AG09309 (cell line): Measurements from ENCODE around the gene SSPN.

Experiments
- DNase-seq: peaks from one replicate; pipeline ENCODE4 v3.0.0-alpha.2; 2010; ENCODE audit warnings: low read depth
- H3K4me3 ChIP-seq: 2 replicates; pipeline ENCODE4 v1.5.1; 2011; ENCODE audit warnings: mild to moderate bottlenecking, low read depth, low read length, moderate library complexity; ENCODE audit not compliant: control insufficient read depth
- TF ChIP-seq, protein P1 (sequence below): IDR thresholded peaks from 2 replicates; pipeline ENCODE4 v1.5.1; 2011; ENCODE audit warnings: mild to moderate bottlenecking, low read depth, low read length, inconsistent platforms; ENCODE audit not compliant: insufficient read depth, control insufficient read depth; ENCODE audit errors: missing control alignments

The SSPN gene

DNA sequence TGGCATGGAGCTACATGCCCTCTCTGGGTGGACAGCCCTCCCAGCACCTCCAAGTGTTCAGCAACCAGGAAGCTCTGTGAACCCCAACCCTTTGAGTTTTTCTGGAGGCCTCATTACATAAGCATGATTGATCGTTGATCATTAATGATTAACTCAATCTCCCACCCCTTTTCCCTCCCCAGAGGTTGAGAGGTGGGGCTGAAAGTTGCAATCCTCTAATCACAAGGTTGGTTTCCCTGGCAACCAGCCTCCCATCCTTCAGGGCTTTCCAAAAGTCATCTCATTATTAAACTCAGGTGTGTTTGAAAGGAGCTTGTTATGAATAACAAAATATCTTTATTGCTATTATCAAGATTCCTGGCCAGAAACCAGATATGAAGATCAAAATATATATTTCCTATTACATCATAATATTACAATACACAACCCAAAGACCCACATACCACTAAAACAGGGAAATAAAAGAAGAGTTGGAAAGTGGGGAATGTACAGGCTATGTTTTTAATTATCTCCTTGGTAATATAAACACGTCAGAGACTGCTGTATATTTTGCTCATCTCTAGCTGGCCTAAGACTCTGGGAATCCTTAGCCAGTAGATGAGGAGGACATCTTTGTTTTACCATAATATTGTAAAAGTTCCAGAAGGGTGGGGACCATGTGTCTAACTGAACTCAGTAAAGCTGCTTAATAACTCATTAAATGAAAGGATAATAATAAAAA lies 73.6 kb downstream of the SSPN start:
- DNase-seq: no peak

DNA sequence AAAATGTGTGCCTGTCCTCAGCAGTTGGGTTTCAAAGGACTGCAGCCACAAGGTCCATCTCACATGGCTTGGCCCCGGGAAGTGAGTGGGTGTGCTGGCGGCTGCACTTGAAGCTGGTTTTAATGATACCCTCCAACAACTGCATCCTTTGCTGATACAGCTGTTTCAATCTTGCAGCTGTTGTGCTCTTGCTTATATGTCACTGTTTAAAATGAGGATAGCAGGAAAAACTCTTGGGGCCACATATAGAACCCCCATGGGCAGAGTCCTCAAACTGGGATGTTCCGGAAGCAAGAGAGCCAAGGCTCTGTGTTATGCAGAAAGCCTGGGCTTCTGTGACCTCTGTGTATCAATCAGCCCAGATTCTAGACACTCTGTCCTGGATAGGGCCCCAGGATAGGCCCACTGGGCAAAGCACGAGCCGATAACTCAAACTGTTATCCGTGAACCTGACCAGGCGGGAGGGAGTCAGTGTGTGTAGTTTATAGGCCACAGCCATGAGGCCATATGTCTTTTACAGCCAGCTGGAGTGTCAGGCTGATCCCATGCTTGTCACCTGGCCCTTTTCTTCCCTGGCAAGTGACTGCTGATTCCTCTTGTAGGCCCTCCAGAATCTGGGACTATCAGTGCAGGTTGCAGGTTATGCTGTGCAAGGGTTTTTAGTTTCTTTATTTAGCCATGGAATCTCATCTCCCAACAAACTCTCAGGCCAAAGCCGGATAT lies 74.3 kb downstream of the SSPN start:
- TF ChIP-seq, protein P1, sequence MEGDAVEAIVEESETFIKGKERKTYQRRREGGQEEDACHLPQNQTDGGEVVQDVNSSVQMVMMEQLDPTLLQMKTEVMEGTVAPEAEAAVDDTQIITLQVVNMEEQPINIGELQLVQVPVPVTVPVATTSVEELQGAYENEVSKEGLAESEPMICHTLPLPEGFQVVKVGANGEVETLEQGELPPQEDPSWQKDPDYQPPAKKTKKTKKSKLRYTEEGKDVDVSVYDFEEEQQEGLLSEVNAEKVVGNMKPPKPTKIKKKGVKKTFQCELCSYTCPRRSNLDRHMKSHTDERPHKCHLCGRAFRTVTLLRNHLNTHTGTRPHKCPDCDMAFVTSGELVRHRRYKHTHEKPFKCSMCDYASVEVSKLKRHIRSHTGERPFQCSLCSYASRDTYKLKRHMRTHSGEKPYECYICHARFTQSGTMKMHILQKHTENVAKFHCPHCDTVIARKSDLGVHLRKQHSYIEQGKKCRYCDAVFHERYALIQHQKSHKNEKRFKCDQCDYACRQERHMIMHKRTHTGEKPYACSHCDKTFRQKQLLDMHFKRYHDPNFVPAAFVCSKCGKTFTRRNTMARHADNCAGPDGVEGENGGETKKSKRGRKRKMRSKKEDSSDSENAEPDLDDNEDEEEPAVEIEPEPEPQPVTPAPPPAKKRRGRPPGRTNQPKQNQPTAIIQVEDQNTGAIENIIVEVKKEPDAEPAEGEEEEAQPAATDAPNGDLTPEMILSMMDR: no peak
- no peak overlapping the region for H3K4me3 ChIP-seq
- DNase-seq: no peak

More for the DNA sequence above, 73.6 kb downstream of the SSPN start:
- no peak overlapping the region for H3K4me3 ChIP-seq
- TF ChIP-seq, protein P1: no peak

DNA sequence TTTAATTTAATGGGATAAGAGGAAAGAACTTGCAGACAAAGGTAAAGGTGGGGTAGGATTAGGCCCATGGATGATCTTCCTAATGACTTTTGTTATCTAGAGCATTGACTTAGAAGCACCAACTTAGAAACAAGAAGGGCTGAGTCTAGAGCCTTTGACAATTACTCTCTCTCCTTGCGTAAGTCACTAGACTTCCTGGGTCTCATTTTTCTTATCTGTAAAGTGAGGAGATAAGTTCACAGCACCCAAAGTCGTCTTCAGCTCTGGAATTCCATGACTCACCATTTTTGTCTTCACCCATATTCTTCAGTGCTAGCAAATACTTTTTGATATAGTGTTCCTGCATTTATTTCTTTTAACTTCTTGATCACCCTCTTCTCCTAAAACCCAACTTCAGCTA lies 75.7 kb downstream of the SSPN start:
- TF ChIP-seq, protein P1: no peak
- DNase-seq: no peak
- H3K4me3 ChIP-seq: no peak overlapping the region

DNA sequence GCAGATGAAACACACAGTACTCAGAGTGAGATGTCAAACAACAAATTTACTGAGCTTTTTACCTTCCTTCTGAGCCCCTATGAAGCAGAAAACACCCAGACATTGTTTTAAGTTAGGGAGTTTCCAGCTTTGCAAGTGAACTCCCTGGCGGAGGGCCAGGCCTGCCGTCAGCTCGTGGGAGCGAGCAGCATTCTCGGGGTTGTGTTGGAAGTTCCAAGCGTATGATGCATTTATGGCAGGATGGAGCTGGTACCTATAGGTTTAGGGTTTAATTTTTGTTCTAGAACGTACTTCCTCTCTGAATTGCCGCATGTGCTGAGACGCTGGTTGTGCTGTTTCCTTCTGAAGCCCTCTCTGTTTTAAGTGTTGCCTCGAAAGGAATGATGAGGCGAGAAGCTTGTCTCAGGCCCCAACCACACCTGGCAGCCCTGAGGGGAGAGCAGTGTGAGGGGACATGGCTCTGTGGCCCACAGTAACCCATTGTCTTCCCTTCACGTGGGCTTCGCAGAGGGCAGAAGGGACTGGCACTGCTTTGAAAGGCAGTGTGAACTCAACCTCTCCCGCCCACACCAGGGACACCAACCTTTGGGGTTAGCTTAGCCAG lies 76.6 kb downstream of the SSPN start:
- no peak overlapping the region for H3K4me3 ChIP-seq
- TF ChIP-seq, protein P1: no peak
- DNase-seq: no peak

DNA sequence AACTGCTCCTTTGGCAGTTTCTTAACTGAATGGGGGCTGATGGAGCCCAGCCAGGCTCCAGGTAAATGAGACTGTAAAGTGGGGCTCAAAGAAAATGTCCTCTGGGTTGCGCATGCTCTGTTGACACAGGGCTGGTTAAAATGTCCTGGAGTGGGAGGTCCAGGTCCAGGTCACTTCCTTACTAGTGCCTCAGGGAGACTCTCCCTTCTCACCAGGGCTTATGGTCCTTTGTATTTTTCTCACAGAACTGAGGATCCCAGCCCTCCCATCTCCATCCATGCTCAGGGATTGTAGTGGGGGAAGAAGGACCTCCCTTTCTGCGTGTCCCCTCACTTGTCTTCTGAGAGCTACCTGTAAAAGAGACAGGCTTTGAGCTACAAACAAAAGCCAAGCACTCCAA lies 77.5 kb downstream of the SSPN start:
- DNase-seq: no peak

DNA sequence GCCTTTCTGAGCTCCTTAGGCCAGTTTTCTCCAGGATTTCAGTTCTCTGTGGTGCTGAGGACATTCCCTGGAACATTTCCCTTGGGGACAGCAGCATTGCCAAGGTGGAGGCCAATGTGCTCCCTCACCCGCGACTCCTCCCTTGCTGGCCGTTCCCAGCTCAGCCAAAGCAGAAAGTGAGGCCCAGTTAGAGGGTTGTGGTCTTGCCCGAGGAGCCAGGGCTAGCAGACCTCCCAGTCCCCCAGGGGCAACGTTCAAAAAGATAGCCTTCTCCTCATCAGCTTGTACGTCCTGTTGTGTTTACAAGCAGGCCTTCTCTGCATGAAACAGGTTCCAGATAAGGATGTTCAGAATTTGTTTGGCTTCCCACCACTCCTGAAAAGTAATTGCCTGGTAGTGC lies 78.4 kb downstream of the SSPN start:
- TF ChIP-seq, protein P1: no peak
- DNase-seq: no peak

More for the DNA sequence above, 77.5 kb downstream of the SSPN start:
- no peak overlapping the region for H3K4me3 ChIP-seq
- TF ChIP-seq, protein P1: no peak

More for the DNA sequence above, 78.4 kb downstream of the SSPN start:
- no peak overlapping the region for H3K4me3 ChIP-seq
